Stimulated activated naive B cell treated with anti-CD40 and anti-IgM and Interleukin-4, amounts not matched to agents 10 μg/mL and 1 μg/mL and 100 μg/mL, for 72 hours (primary cell): ENCODE results near the gene SFTPA2.
"Not testable (repeated sequence)": the region's sequence is repeated elsewhere in the genome, so short reads cannot be mapped to it uniquely, and the experiment has no call there.

Experiments
- ATAC-seq, 2 donors: fragments of 150-1000 bp; cut with Tn5 transposase; replicated peaks; 2 replicates each; pipeline ENCODE4 v1.10.0; 2021; ENCODE audit warnings: moderate library complexity in 1 of 2
- DNase-seq: peaks from one replicate; pipeline ENCODE4 v3.0.0; 2021
- H3K27ac Mint-ChIP-seq: one replicate; pipeline ENCODE4 v1.8.0; 2022; ENCODE audit warnings: mild to moderate bottlenecking, mixed read lengths
- H3K27me3 Mint-ChIP-seq, 2 donors: one replicate each; pipeline ENCODE4 v1.8.0; 2022; ENCODE audit warnings: mixed read lengths in 2 of 2
- H3K36me3 Mint-ChIP-seq, 2 donors: one replicate each; pipeline ENCODE4 v1.8.0; 2022; ENCODE audit warnings: mixed read lengths in 2 of 2, mild to moderate bottlenecking in 1 of 2
- H3K4me1 Mint-ChIP-seq, 2 donors: one replicate each; pipeline ENCODE4 v1.8.0; 2022; ENCODE audit warnings: mixed read lengths in 2 of 2, mild to moderate bottlenecking in 1 of 2
- H3K4me3 Mint-ChIP-seq, 2 donors: one replicate each; pipeline ENCODE4 v1.8.0; 2022; ENCODE audit warnings: mild to moderate bottlenecking in 2 of 2, mixed read lengths in 2 of 2, moderate library complexity in 1 of 2
- H3K9me3 Mint-ChIP-seq, 2 donors: one replicate each; pipeline ENCODE4 v1.8.0; 2022; ENCODE audit warnings: mixed read lengths in 2 of 2, mild to moderate bottlenecking in 1 of 2

Gene SFTPA2

DNA sequence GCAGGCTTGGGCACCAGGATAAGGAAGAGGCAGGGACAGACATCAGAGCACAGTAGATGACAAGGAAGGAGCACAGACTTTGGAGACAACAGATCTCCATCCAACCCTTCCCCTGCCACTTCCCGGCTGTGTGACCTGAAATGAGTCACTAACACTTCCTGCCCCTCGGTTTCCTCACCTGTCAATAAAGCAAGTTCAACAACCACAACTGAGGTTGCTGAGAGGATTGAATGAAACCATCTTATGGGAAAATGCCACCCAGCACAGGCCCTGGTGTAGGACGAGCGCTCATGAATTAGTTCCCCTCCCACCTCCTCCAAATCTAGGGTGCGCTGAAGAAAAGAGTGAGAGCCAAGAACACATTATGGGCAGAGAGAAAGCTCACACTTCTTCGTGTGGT, 22.7 kb upstream of the SFTPA2 start:
- not testable (repeated sequence) for H3K4me3 Mint-ChIP-seq, H3K27ac Mint-ChIP-seq, H3K4me1 Mint-ChIP-seq, ATAC-seq, H3K36me3 Mint-ChIP-seq, DNase-seq, H3K9me3 Mint-ChIP-seq
- H3K27me3 Mint-ChIP-seq: peaks cover 13 to 17% of the 10 kb centered on the region in 2 donors

DNA sequence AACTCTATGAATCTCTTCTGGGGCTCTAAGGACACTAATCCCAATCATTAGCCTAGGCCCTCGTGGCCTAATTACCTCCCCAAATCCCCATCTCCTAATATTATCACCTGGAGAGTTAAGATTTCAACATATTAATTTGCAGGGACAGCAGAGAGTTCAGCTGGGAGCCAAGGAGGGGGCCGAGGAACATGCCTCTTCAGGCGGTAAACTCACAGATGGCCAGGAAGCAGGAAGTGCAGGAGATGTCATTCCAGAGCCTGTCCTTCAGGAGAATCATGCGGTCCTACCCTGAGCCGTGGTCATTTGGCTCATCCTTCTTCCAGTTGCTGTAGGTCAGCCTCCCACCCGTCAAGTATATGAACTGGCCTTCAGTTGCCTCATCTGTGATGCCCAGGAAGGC, 21.9 kb upstream of the SFTPA2 start:
- ATAC-seq (no peak), DNase-seq (no peak)
- Mint-ChIP-seq H3K27ac (no peak overlapping the region), H3K4me1 (no peaks in the 10 kb centered on the region), H3K9me3 (no peaks in the 10 kb centered on the region), H3K27me3 (peaks cover 12 to 17% of the 10 kb centered on the region in 2 donors), H3K36me3 (no peaks in the 10 kb centered on the region), H3K4me3 (no peak overlapping the region)

DNA sequence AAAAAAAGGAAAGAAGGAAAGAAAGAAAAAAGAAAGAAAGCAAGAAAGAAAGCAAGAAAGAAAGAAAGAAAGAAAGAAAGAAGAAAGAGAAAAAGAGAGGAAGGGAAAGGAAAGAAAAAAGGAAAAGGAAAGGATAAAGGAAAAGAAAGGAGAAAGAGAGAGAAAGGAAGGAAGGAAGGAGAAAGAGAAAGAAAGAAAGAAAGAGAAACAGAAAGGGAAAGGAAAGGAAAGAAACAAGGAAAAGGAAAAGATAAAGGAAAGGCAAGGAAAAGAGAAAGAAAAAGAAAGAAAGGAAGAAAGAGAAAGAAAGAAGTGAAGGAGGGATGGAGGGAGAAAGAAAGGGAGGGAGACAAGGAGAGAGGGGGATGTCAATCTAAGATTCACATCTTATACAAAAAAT, 20.8 kb upstream of the SFTPA2 start:
- H3K27me3 Mint-ChIP-seq: peaks cover 9 to 11% of the 10 kb centered on the region in 2 donors
- no peaks in the 10 kb centered on the region for H3K36me3 Mint-ChIP-seq
- no peak overlapping the region for H3K4me3 Mint-ChIP-seq
- ATAC-seq: no peak
- H3K4me1 Mint-ChIP-seq: no peaks in the 10 kb centered on the region
- no peak overlapping the region for H3K27ac Mint-ChIP-seq
- no peaks in the 10 kb centered on the region for H3K9me3 Mint-ChIP-seq
- no peak for DNase-seq

DNA sequence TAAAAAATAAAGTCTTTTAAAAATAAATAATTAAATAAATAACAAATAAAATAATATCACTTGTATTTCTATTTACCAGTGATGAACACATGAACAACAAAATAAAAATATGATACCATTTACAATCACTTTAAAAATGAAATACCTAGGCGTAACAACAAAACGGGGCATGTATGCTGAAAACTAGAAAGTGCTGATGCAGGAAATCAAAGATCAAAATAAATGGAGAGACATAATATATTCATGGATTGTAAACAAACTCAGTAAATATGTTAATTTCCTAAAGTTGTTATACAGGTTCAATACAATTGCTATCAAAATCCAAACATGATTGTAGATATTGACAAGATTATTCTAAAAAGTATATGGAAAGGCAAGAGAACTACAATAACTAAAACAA, 19.2 kb upstream of the SFTPA2 start:
- DNase-seq (no peak), ATAC-seq (no peak)
- H3K27me3 Mint-ChIP-seq: peaks cover 6 to 20% of the 10 kb centered on the region in 2 donors
- no peaks in the 10 kb centered on the region for H3K36me3 Mint-ChIP-seq
- no peaks in the 10 kb centered on the region for H3K9me3 Mint-ChIP-seq
- H3K4me1 Mint-ChIP-seq: no peaks in the 10 kb centered on the region
- H3K4me3 Mint-ChIP-seq: no peak overlapping the region
- H3K27ac Mint-ChIP-seq: no peak overlapping the region

DNA sequence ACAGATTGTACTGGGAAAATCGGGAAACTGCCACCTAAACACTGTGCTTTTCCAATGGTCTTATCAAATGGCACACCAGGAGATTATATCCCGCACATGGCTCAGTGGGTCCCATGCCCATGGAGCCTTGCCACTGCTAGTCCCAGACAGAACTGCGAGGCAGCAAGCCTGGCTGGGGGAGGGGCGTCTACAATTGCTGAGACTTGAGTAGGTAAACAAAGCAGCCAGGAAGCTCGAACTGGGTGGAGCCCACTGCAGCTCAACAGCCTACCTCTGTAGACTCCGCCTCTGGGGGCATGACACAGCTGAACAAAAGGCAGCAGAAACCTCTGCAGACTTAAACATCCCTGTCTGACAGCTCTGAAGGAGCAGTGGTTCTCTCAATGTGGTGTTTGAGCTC, 10.4 kb upstream of the SFTPA2 start:
- H3K27me3 Mint-ChIP-seq: peaks cover 60 to 75% of the 10 kb centered on the region in 2 donors
- not testable (repeated sequence) for H3K9me3 Mint-ChIP-seq

DNA sequence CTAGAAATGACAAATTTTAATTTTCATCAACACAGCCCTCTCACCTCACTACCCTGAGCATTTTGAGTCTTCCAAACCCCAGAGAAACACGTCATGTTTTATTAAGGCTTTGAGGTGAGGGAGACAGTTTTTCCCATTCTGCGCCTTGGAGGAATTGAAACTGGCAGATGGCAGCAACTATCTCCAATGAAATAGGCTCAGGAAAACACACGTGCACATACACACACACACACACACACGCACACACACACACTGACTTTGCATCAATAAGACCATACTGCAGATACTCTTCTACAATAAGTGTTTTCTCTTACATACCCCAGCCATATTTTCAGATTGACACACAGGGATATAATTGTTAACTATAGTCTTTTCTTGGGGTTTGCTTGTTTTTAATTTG, 3.2 kb upstream of the SFTPA2 start:
- Mint-ChIP-seq H3K27ac (no peak overlapping the region), H3K36me3 (peaks cover 0 to 2% of the 10 kb centered on the region in 2 donors), H3K27me3 (peaks cover 40 to 45% of the 10 kb centered on the region in 2 donors), H3K9me3 (no peaks in the 10 kb centered on the region), H3K4me1 (peaks cover 10 to 11% of the 10 kb centered on the region in 2 donors), H3K4me3 (no peak overlapping the region)
- ATAC-seq (no peak), DNase-seq (no peak)

More for the DNA sequence above, 10.4 kb upstream of the SFTPA2 start:
- ATAC-seq, DNase-seq, H3K36me3 Mint-ChIP-seq, H3K4me1 Mint-ChIP-seq, H3K27ac Mint-ChIP-seq, H3K4me3 Mint-ChIP-seq: not testable (repeated sequence)

DNA sequence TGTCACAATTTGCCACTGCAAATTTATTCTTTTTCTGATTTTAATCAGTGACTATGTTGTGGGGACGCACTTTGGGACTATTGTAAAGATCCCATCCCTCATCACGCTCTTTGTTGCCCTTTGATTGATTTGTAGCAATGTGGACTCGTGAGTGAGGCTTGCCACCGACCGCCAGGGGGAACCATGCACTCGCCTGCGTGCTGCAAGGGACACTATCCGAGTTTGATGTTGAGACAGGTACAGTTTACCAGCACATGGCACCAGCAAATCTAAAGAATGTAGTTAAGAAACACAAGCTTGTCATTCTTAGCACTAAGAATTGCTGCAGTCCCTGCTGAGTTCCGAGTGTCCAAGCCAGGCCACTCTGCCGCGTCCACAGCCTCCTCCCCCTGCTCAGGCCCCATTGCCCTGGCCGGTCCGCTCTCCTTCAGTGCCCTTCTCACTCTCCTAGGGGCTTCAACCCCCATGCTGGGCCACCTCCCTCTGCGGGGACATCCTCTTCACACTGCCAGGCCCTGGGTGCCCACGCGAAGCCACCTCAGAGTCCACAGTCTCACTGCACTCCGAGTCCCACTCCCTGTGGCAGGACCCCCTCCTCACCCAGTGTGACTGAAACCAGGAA, 2.0 kb upstream of the SFTPA2 start:
- Mint-ChIP-seq H3K4me1 (peaks cover 10 to 11% of the 10 kb centered on the region in 2 donors), H3K36me3 (peaks cover 0 to 2% of the 10 kb centered on the region in 2 donors), H3K9me3 (no peaks in the 10 kb centered on the region), H3K27me3 (peaks cover 30 to 33% of the 10 kb centered on the region in 2 donors), H3K4me3 (peak overlapping the region; percentile 14 to 69), H3K27ac (no peak overlapping the region)
- peak; percentile 41 for DNase-seq
- ATAC-seq: peak; percentile 91 to 92

DNA sequence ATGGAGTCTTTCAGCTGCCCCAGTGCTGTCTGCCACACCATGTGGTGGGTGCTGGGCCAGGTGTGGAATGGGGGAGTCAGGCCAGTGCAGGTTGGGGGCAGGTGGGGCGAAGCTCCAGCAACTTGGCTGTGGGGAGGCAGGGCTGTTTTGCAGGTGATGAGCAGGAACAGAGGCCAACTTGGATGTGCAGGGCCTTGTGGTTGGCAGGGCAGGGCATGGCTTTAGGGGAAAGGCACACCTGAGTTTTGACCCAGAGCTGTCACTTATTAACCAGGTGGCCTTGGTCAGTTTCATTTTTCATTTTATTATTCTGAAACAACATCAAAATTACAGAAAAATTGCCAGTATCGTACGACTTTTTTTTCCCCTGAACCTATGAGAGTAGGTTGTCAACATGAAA, 1.1 kb upstream of the SFTPA2 start:
- no peaks in the 10 kb centered on the region for H3K9me3 Mint-ChIP-seq
- no peak overlapping the region for H3K27ac Mint-ChIP-seq
- H3K4me3 Mint-ChIP-seq: no peak overlapping the region
- peaks cover 24 to 33% of the 10 kb centered on the region in 2 donors for H3K27me3 Mint-ChIP-seq
- H3K36me3 Mint-ChIP-seq: peaks cover 0 to 2% of the 10 kb centered on the region in 2 donors
- no peak for ATAC-seq
- H3K4me1 Mint-ChIP-seq: peaks cover 10 to 11% of the 10 kb centered on the region in 2 donors
- DNase-seq: no peak

DNA sequence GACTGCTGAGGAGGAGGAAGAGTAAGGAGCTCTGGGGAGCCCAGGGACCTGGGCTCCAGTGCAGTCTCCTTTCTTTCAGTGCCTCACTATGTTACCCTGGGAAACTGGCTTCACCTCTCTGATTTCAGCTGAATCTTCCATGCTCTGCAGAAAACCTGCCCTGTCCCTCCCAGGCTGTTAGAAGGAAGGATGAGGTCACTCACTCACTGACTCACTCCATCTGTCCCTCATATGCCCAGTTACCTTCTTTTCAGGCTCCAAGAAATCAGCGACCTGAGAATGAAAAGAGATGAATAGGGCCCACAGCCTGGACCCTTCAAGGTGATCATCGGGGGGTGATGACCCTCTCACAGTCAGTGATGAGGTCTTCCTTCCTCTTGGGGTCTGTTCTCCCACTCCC, 481 bp downstream of the SFTPA2 start:
- ATAC-seq: no peak
- peaks cover 10 to 11% of the 10 kb centered on the region in 2 donors for H3K4me1 Mint-ChIP-seq
- H3K27ac Mint-ChIP-seq: no peak overlapping the region
- peaks cover 24 to 33% of the 10 kb centered on the region in 2 donors for H3K27me3 Mint-ChIP-seq
- DNase-seq: no peak
- no peaks in the 10 kb centered on the region for H3K9me3 Mint-ChIP-seq
- H3K36me3 Mint-ChIP-seq: peaks cover 0 to 2% of the 10 kb centered on the region in 2 donors
- no peak overlapping the region for H3K4me3 Mint-ChIP-seq

DNA sequence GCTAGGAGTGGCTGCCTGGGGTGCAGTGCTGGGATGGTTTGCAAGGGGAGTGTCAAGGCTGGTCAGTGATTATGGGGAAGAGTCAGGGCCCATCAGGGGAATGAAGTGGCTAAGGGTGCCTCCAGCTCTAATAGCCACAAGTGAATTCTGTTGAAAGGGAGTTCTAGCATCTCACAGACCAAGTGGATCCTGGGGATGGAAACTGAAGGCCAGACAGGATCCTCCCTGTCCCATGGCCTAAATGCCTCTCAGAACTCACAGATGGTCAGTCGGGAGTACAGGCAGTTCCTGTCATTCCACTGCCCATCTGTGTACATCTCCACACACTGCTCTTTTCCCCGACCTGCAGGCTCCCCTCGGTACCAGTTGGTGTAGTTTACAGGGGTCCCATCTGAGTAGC, 3.2 kb downstream of the SFTPA2 start:
- not testable (repeated sequence) for ATAC-seq

DNA sequence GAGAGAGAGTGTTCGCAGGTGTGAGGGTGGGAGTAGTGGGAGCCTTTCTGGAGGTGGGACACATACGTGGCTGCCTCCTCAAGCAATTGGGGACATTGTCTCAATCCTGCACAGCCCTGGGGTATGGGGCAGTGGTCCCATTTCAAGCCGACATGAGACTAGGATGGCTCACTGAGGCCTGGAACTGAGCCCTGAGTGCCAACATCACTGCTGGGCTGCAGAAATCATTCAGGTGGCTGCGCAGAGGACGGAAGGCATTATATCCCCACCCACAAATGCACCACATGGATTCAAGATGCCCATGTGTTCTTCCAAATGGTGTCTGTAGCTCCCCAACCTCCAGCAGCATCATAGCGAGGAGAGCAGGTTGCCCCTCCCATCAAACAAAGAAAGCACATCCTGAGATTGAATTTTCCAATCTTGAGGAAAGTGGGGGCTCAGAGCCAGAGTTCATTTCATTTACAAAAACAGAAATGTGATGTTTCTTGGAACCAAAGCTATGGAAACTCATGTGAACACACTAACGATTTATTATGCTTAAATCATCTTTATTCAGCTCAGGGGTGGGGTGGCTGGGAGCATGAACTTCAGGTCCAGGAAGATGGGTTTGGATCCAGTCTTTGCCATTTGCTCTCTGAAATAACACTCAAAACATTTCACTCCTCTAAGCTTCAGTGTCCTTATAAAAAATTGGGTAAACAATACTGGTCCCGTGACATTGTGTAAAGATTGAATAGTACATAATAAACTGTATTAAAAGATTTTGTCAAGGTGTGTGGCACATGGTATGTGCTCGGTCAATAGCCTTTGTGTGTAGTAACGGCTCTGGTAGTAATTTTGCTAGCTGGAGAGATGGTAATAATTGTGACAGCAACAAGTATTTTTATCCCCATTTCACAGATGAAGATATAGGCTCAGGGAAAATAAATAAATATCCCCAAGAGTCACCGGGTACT, 4.6 kb downstream of the SFTPA2 start:
- Mint-ChIP-seq H3K36me3 (no peaks in the 10 kb centered on the region), H3K9me3 (no peaks in the 10 kb centered on the region), H3K4me1 (no peaks in the 10 kb centered on the region), H3K4me3 (no peak overlapping the region), H3K27ac (no peak overlapping the region), H3K27me3 (peaks cover 12 to 22% of the 10 kb centered on the region in 2 donors)
- DNase-seq (no peak), ATAC-seq (no peak)

More for the DNA sequence above, 3.2 kb downstream of the SFTPA2 start:
- not testable (repeated sequence) for H3K9me3 Mint-ChIP-seq, H3K4me1 Mint-ChIP-seq, H3K36me3 Mint-ChIP-seq, DNase-seq, H3K27ac Mint-ChIP-seq, H3K4me3 Mint-ChIP-seq
- H3K27me3 Mint-ChIP-seq: peaks cover 11 to 21% of the 10 kb centered on the region in 2 donors

DNA sequence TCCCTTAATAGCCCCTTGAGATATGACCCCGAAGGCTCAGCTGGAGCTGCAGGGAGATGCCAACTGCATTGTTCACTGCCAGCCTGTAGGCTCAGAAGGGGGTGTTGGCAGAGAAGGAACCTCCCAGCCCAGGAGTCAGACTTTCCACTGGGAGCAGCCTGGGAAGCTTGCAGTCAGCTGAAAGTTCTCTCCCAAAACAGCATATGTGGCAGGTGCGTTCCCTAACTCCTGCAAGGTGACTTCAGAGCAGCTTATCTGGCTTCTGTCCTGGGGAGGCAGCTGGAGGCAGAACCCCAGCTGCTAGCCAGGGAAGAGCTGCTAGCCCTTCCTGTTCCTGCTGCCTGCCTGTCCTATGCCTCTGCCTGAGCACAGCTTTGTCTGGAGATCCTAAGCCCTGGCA, 8.1 kb downstream of the SFTPA2 start:
- DNase-seq (no peak), ATAC-seq (no peak)
- no peaks in the 10 kb centered on the region for H3K36me3 Mint-ChIP-seq
- H3K27ac Mint-ChIP-seq: no peak overlapping the region
- peaks cover 9 to 19% of the 10 kb centered on the region in 2 donors for H3K27me3 Mint-ChIP-seq
- no peak overlapping the region for H3K4me3 Mint-ChIP-seq
- no peaks in the 10 kb centered on the region for H3K4me1 Mint-ChIP-seq
- H3K9me3 Mint-ChIP-seq: no peaks in the 10 kb centered on the region

DNA sequence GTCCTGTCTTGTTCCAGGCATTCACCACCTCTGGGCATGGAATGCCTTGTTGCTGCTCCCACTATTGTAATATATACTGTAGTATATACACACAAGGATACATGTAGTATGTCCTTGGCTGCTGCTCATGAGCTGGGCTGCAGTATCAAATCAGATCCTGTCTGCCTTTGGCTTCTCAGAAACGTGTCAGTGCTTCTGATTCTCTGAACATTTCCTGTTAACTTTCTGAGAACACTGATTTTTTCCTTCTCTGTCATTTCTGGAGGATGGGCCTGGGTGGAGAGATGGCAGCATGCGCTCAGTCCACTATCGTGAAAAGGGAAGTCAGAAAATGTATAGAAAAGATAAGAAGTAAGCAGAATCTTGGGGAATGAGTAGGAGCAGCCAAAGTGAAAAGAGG, 12.2 kb downstream of the SFTPA2 start:
- H3K36me3 Mint-ChIP-seq: no peaks in the 10 kb centered on the region
- no peaks in the 10 kb centered on the region for H3K4me1 Mint-ChIP-seq
- H3K4me3 Mint-ChIP-seq: no peak overlapping the region
- peaks cover 13 to 15% of the 10 kb centered on the region in 2 donors for H3K27me3 Mint-ChIP-seq
- peaks cover 0 to 6% of the 10 kb centered on the region in 2 donors for H3K9me3 Mint-ChIP-seq
- no peak overlapping the region for H3K27ac Mint-ChIP-seq
- DNase-seq (no peak), ATAC-seq (no peak)

DNA sequence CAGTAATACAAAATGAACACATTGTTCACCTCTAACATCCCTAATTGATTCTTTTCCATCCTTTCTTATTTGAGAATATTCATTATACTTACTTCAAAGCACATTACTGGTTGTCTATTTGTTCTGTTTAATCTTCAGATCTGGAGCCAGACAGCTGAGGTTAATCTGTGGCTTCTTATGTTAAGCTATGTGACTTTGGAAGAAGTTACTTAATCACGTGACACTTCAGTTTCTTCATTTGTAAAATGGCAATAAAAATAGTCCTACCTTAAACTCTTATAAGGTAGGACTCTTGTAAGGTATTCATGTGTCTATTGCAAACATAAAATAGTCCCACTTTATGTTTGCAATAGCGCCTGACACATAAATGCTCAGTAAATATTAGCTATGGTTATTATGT, 13.1 kb downstream of the SFTPA2 start:
- not testable (repeated sequence) for H3K4me3 Mint-ChIP-seq, H3K9me3 Mint-ChIP-seq, ATAC-seq

More for the DNA sequence above, 13.1 kb downstream of the SFTPA2 start:
- H3K36me3 Mint-ChIP-seq, H3K4me1 Mint-ChIP-seq, DNase-seq, H3K27ac Mint-ChIP-seq: not testable (repeated sequence)
- H3K27me3 Mint-ChIP-seq: peaks cover 12 to 15% of the 10 kb centered on the region in 2 donors
